ENCODE results near the gene ECHDC3. TPM values are rescaled to one million over a fixed set of nuclear protein-coding genes. Genes with fewer than 3 reads are reported as not detected.

The ECHDC3 gene
- total RNA-seq, 1 donor from 2014 or later: 2.1 TPM

GRCh38 chr10:11763501-11763861, 21.3 kb downstream of the ECHDC3 start:
- Mint-ChIP-seq H3K9me3 (no peaks in the 10 kb centered on the region), H3K27me3 (ENCODE audit: insufficient read depth, low read depth) (peaks cover 14% of the 10 kb centered on the region)
- H3K79me2 ChIP-seq (ENCODE audit: low read depth): no peaks in the 10 kb centered on the region

GRCh38 chr10:11765141-11765540, 23.0 kb downstream of the ECHDC3 start:
- Histone ChIP-seq H4K20me1 (ENCODE audit: low read depth) (no peaks in the 10 kb centered on the region), H3K27me3 (no peaks in the 10 kb centered on the region), H3K27ac (no peak overlapping the region), H2AFZ (replicated peaks) (no peak overlapping the region), H3F3A (ENCODE audit: low read depth) (no peaks in the 10 kb centered on the region), H3K79me2 (ENCODE audit: low read depth) (no peaks in the 10 kb centered on the region), H3K36me3 (no peaks in the 10 kb centered on the region), H3K4me2 (no peak overlapping the region), H3K9ac (no peak overlapping the region), H3K4me1 (no peaks in the 10 kb centered on the region), H3K4me3 (no peak overlapping the region), H3K9me3 (ENCODE audit: low read depth) (no peaks in the 10 kb centered on the region)
- peaks cover 10% of the 10 kb centered on the region for H3K4me1 Mint-ChIP-seq
- no peak for DNase-seq (ENCODE audit: low spot score)
- no peak overlapping the region for H3K27ac Mint-ChIP-seq
- TF ChIP-seq EZH2 (IDR thresholded peaks at IDR 0.05): no peak
- TF ChIP-seq CTCF (IDR thresholded peaks at IDR 0.05): no peak
- TF ChIP-seq EZH2phosphoT487 (IDR thresholded peaks at IDR 0.05): no peak
- no peak overlapping the region for H3K4me3 Mint-ChIP-seq
- H3K9me3 Mint-ChIP-seq: no peaks in the 10 kb centered on the region
- peaks cover 10% of the 10 kb centered on the region for H3K27me3 Mint-ChIP-seq (ENCODE audit: insufficient read depth, low read depth)
- no peaks in the 10 kb centered on the region for H3K36me3 Mint-ChIP-seq

More at GRCh38 chr10:11763501-11763861, 21.3 kb downstream of the ECHDC3 start:
- DNase-seq (ENCODE audit: low spot score): no peak
- Histone ChIP-seq H3K27ac (no peak overlapping the region), H3K9me3 (ENCODE audit: low read depth) (no peaks in the 10 kb centered on the region), H3K4me1 (no peaks in the 10 kb centered on the region), H3K27me3 (no peaks in the 10 kb centered on the region), H3K9ac (no peak overlapping the region), H4K20me1 (ENCODE audit: low read depth) (no peaks in the 10 kb centered on the region), H3F3A (ENCODE audit: low read depth) (no peaks in the 10 kb centered on the region), H3K36me3 (no peaks in the 10 kb centered on the region), H2AFZ (replicated peaks) (no peak overlapping the region), H3K4me2 (no peak overlapping the region), H3K4me3 (no peak overlapping the region)
- H3K36me3 Mint-ChIP-seq: no peaks in the 10 kb centered on the region
- no peak overlapping the region for H3K27ac Mint-ChIP-seq
- H3K4me1 Mint-ChIP-seq: peaks cover 10% of the 10 kb centered on the region
- H3K4me3 Mint-ChIP-seq: no peak overlapping the region
- TF ChIP-seq EZH2phosphoT487 (IDR thresholded peaks at IDR 0.05): no peak
- no peak for TF ChIP-seq EZH2 (IDR thresholded peaks at IDR 0.05)
- TF ChIP-seq CTCF (IDR thresholded peaks at IDR 0.05): no peak

GRCh38 chr10:11772575-11773288, 30.6 kb downstream of the ECHDC3 start:
- no peak overlapping the region for H3K4me3 Mint-ChIP-seq
- Histone ChIP-seq H3K36me3 (no peaks in the 10 kb centered on the region), H4K20me1 (ENCODE audit: low read depth) (no peaks in the 10 kb centered on the region), H3K79me2 (ENCODE audit: low read depth) (no peaks in the 10 kb centered on the region), H3K27me3 (no peaks in the 10 kb centered on the region), H3K4me3 (no peak overlapping the region), H3K4me2 (no peak overlapping the region), H2AFZ (replicated peaks) (no peak overlapping the region), H3K9me3 (ENCODE audit: low read depth) (no peaks in the 10 kb centered on the region), H3K27ac (no peak overlapping the region), H3K9ac (no peak overlapping the region), H3F3A (ENCODE audit: low read depth) (no peaks in the 10 kb centered on the region), H3K4me1 (no peaks in the 10 kb centered on the region)
- H3K27ac Mint-ChIP-seq: no peak overlapping the region
- no peak for DNase-seq (ENCODE audit: low spot score)
- H3K4me1 Mint-ChIP-seq: no peaks in the 10 kb centered on the region
- H3K9me3 Mint-ChIP-seq: no peaks in the 10 kb centered on the region
- TF ChIP-seq CTCF (IDR thresholded peaks at IDR 0.05) (no peak), EZH2 (IDR thresholded peaks at IDR 0.05) (no peak), EZH2phosphoT487 (IDR thresholded peaks at IDR 0.05) (no peak)
- H3K27me3 Mint-ChIP-seq (ENCODE audit: insufficient read depth, low read depth): peaks cover 2% of the 10 kb centered on the region
- no peaks in the 10 kb centered on the region for H3K36me3 Mint-ChIP-seq

All from neural progenitor cell (in vitro differentiated cells).